HG03460 (cell line): ENCODE measurements around the gene DIS3L.
"Not testable (repeated sequence)": the region's sequence is repeated elsewhere in the genome, so short reads cannot be mapped to it uniquely, and the experiment has no call there.

Experiments used
- ATAC-seq: cut with Tn5 transposase; IDR thresholded peaks from one replicate; pipeline ENCODE4 v1.9.1; 2021; ENCODE audit not compliant: unreplicated experiment

DIS3L gene

DNA sequence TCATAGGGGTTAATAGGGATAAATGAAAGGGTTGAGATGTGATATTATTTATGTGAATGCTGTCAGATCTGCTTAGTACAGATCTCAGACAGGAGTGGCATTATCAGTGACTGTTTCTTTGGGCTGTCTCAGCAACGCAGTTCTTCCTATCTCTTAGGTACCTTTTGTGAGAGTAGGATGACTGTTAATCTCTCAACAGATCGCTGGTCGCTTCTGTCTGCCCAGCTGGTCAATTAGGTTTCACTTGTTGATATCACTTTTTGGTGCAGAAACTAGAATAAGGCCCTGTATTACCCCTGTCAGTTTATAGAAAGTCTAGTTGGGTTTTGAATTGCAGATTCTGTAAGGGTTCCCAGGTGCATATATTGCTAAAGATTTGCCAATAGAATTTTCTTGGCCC, 16.5 kb downstream of the DIS3L start:
- ATAC-seq: no peak

DNA sequence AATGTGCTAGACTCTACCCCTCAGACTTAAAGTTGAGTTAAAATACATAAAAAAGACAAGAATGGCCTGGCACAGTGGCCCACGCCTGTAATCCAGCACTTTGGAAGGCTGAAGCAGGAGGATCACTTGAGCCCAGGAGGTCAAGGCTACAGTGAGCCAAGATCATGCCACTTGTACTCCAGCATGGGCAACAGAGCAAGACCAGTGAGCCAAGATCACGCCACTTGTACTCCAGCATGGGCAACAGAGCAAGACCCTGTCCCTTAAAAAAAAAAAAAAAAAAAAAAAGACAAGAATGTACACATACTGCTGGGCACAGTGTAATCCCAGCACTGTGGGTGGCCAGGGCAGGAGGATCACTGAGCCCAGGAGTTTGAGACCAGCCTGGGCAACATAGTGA, 17.4 kb downstream of the DIS3L start:
- no peak for ATAC-seq

DNA sequence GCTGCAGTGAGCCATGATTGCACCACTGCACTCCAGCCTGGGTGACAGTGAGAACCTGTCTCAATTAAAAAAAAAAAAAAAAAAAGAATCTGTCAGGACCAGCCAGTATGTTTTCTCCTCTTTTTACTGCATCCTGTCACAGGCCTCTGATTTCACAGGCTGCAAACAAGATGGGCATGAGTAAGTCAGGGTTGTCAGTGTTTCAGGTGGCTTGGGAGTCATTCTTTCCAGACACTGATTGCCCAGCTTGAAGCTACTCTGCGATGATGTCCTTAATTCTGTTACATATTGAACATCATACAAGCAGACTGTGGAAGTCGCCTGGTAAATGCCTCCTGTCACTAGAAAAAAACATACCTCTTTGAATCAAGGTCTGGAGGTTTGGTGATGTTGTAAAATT, 18.8 kb downstream of the DIS3L start:
- ATAC-seq: no peak

DNA sequence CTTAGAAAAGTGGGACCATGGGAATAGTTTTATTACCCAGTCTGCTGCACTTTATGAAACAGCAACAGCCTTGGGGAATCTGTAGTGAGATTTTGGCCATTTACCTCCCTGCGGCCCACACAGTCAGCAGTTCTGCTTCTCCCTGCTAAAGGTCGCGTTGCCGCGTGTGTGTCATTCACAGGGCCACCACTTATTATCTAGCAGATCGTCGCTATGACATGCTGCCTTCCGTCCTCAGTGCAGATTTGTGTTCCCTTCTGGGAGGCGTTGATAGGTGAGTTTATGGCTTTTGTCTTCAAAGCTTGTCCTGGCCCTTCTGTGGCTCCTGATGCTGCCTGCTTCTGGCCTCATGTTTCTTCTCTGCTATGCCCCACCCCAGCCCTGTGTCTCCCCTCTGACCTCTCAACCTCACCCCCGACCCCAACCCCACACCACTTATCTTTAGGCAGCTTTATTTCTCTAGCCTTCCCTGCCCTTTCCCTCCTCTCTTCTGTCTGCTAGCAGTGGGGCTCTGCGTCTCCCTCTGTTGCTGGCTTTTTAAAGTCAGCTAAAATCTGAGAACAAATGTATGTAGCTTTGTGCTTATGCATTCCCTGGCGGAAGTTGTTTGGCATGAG, 30.1 kb downstream of the DIS3L start:
- no peak for ATAC-seq

DNA sequence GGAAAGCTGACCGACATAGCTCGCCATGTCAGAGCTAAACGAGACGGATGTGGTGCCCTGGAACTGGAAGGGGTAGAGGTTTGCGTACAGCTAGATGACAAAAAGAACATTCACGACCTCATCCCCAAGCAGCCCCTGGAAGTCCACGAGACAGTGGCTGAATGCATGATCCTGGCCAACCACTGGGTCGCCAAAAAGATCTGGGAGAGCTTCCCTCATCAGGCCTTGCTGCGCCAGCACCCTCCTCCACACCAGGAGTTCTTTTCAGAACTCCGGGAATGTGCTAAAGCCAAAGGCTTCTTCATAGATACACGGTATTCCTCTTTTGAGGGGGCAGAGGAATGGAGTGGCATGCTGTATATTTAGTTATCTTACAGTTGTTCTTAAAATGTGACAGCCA, 32.7 kb downstream of the DIS3L start:
- ATAC-seq: no peak

DNA sequence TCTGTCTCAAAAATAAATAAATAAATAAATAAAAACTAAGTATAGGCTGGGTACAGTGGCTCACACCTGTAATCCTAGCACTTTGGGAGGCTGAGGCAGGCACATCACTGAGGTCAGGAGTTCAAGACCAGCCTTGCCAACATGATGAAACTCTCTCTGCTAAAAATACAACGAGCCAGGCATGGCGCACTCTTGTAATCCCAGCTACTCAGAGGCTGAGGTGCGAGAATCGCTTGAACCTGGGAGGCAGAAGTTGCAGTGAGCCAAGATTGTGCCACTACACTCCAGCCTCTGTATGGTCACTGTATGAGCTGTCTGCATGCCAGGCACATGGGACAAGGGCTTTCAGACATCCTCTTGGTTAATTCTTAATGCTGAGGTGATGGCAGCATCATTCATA, 34.4 kb downstream of the DIS3L start:
- no peak for ATAC-seq

DNA sequence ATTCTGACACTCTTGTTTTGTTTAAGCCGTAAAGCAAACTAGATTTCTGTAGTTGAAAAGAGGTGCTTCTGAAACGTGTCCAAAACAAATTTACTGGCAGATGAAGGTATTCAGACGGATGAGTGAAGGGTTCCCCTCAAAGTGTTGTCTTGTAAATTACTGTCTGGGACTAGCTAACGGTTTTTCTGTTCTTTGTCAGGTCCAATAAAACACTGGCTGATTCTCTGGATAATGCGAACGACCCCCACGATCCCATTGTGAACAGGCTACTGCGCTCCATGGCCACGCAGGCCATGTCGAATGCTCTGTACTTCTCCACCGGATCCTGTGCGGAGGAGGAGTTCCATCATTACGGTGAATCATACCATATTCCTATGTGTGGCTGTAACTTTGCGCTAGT, 35.4 kb downstream of the DIS3L start:
- ATAC-seq: no peak

DNA sequence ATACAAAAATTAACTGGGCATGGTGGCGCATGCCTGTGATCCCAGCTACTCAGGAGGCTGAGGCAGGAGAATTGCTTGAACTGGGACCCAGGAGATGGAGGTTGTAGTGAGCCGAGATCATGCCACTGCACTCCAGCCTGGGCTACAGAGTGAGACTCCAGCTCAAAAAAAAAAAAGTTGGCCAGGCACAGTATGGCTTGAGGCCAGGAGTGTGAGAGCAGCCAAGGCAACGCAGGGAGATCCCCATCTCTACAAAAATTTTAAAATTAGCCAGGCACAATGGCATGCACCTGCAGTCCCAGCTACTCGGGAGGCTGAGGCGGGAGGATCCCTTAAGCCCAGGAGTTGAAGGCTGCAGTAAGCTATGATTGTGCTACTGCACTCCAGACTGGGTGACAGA, 55.2 kb downstream of the DIS3L start:
- not testable (repeated sequence) for ATAC-seq

DNA sequence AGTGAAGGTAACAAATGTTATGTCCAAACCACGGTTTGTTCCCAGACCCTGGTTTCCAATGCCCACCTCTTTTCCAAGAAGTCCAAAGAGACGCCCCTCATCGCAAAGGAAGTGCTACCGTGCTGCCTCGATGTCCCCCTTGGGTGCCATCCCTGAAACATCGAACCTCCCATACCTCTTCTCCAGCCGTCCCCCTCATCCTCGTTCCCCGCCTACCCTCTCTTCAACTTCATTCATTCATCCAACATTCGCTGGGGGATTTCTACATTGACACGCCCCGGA, 62.6 kb downstream of the DIS3L start:
- ATAC-seq: no peak

DNA sequence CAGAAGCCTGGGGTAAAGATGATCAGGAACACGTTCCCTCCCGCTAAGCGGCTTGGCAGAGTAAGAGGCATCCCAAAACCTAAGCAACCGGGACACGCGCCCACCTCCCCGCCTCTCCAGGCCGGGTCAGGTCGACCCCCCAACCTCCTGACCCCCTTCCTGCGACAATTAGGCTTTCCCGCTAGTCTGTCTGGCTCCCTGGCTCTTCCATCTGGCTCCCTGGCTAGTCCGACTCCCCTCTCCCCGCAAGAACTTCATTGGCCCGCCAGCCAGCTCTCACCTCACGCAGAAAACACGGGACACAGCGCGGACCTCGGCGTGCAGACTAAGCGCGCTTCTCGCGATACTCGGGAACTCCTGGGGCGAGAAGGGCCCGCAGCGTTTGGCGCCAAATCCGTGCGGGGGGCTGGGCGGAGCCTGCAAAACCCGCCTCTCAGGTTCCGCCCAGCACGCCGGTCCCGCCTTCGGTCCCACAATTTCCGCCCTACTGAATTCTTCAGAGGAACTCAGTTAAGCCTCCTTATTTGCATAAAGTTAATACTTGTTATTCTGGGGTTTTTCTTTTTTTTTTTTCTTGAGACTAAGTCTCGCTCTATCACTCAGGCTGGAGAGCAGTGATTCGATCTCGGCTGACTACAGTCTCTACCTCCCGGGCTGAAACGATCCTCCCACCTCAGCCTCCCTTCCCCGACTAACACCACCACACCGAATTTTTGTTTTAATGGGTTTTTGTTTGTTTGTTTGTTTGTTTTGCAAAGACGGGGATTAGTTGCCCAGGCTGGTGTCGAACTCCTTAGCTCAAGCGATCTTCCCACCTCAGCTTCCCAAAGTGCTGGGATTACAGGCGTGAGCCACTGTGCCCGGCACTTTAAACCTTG, 63.2 kb downstream of the DIS3L start, which contains the start of gene TIPIN:
TSS of gene TIPIN (minus strand) at position 327 of the 878 bp plus-strand sequence. CDS start 3,738 bp downstream, outside the sequence.
- ATAC-seq: peak; percentile 83

DNA sequence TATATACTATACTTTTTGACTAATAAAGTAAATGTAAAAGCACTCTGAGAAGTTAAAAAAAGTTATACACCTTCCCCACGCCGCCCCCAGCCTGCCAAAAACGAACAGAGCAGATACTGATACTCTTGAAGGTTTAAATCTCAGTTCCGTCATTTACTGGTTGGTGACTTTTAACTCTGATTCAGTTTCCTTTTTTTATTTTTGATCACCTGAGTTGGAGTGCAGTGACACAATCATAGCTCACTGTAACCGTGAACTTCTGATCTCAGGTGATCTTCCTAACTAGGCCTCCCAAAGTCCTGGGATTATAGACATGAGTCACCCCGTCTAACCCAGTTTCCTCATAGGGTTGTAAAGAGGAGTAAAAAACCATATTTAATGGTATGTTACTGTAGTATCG, 66.4 kb downstream of the DIS3L start:
- no peak for ATAC-seq

DNA sequence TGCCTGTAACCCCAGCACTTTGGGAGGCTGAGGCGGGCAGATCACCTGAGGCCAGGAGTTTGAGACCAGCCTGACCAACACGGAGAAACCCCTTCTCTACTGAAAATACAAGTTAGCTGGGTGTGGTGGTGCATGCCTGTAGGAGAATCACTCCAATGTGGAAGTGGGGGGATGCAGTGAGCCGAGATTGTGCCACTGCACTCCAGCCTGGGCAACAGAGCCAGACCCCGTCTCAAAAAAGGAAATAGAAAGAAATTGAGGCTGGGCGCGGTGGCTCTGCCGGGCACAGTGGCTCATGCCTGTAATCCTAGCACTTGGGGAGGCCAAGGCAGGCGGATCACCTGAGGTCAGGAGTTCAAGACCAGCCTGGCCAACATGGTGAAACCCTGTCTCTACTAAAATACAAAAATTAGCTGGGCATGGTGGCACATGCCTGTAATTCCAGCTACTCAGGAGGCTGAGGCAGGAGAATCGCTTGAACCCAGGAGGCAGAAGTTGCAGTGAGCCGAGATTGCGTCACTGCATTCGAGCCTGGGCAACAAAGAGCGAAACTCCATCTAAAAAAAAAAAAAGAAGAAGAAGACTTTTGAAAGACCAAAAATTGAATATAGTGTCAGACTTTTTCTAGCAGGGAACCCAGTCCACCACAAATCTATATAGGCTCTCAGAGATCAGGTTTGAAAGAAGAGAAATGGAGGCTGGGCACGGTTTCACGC, 68.5 kb downstream of the DIS3L start:
- not testable (repeated sequence) for ATAC-seq

DNA sequence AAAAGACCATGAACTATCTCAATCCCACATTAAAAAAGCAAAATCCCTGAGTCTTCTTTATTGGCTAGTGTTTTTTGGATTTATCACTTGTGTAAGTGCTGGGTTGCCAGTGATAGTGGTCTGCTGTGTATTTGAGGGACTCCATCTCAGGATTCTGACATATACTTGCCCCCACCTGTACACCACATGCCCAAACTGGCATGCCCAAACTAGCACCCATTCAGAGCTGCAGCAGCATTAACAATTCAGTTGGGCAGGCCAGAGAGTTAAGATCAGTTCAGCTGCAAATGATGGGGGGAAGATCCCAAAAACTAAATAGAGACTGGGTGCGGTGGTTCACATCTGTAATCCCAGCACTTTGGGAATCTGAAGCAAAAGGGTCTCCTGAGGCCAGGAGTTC, 69.4 kb downstream of the DIS3L start:
- no peak for ATAC-seq

DNA sequence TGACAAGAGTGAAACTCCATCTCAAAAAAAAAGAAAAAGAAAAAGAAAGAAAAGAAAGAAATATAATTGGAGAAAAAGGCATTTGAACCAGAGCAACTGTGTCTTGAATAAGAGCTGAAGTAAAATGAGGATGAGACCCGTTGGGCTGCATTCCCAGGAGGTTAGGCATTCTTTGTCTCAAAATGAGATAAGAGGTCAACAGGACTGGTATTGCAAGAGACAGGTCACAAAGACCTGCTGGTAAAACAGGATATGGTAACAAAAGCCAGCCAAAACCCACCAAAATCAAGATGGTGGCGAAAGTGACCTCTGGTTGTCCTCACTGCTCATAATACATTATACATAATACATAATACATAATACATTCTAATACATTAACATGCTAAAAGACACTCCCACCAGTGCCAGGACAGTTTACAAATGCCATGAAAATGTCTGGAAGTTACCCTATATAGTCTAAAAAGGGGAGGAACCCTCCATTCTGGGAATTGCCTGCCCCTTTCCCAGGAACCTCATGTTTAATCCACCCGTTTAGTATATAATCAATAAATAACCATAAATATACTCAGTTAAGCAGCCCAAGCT, 71.7 kb downstream of the DIS3L start:
- ATAC-seq: no peak

DNA sequence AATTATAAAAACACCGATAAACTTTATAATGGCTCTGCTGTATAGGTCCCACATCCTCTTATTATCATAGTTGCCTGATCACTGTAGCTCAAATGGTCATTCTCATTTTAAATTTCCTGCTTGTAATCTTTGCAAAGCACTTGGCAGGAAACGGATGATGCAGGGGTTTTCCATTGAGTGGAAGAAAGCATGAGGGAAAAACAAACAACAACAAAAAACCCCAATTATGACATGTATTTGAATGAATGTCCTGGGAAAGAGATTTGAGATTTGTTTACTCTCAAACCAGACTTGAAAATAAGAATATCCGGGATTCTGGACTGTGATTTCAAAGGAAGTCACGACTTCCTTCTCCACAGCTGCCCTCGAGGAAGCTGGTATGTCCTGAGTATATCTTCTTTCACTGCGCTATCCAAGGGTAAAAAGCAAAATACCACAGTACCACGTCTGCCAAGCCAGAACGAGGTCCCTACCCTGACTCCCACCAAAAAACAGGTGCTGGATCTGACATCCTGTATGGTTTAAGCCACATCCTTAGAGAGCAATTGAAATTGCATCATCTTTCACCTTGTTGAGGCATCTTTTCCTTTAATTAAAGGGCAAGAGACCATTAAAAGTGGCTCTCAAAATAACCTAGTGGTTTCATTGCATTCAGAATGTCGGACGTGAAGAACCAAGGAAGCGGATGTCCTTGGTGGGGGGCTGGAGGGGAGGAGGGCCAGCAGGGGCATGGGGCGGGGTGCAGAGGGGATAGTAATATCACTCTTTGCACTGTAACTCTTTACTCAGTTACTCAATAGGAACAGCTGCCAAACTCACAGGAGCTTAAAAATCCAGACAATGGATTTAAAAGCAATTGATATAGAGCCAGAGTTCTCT, 76.6 kb downstream of the DIS3L start:
- no peak for ATAC-seq

DNA sequence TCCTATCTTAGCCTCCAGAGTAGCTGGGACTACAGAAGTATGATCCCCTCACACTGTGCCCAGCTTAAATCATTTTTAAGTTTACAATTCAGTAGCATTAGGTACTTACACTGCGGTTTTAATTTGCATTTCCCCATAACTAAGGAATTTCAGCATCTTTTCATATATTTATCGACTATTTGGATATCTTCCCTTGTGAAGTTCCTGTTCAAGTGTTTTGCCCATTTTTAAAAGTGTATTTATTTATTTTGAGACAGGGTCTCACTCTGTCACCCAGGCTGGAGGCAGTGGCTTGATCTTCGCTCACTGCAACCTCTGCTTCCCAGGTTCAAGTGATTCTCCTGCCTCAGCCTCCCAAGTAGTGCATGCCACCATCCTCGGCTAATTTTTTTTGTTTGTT, 80.8 kb downstream of the DIS3L start:
- ATAC-seq: no peak

DNA sequence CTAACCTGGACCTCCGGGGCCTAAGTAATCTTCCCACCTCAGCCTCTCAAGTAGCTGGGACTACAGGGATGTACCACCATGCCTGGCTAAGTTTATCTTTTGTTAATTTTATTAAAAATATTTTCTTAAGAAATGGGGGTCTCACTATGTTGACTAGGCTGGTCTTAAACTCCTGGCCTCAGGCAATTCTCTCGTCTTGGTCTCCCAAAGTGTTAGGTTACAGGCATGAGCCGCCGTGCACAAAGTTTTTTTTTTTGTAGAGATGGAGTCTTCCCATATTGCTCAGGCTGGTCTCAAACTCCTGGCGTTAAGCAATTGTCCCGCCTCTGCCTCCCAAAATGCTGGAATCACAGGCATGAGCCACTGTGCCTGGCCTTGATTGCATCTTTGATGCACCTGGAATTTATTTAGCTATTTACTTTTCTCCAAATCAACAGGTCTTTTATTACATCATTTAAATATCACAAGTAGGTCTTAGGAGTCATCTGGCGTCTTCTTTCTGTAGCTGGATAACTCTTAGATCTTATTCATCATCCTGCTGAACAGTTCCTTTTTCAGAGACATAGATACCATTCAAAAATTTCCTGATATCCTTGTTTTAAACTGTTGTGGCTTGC, 85.6 kb downstream of the DIS3L start:
- no peak for ATAC-seq

DNA sequence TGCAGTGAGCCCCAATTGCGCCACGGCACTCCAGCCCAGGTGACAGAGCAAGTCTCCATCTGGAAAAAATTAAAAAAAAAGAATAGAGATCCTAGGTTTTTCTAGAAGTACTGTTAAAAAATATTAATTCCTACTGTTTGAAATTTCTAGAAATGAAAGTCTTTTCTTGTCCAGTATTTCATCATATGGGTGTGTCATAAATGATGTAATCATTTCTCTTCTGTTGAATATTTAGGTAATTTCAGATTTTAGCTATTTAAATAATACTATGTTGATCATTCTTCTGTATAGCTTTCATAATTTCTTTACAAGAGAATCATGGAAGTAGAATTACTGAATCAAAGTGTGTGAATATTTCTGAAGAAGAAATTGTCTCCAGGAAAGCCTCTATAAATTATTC, 88.0 kb downstream of the DIS3L start:
- ATAC-seq: not testable (repeated sequence)
